ENCODE results near the gene PNCK.

- TF ChIP-seq POLR2A (IDR thresholded peaks at IDR 0.05) (no peak), CTCF (IDR thresholded peaks at IDR 0.05) (no peak)
Observed at GRCh38 chrX:153638041-153638371, 35.6 kb downstream of the PNCK start.

Measured in body of pancreas (tissue), 4 donors.